Activated CD8-positive, alpha-beta memory T cell treated with anti-CD3 and anti-CD28 coated beads for 36 hours (primary cell): ENCODE data around the gene PTBP3. TPM values are rescaled to one million over a fixed set of nuclear protein-coding genes. Genes with fewer than 3 reads are reported as not detected.
"Not testable (repeated sequence)": the region's sequence is repeated elsewhere in the genome, so short reads cannot be mapped to it uniquely, and the experiment has no call there.

ENCODE experiments used
- CTCF ChIA-PET: fragments of 350-600 bp; sonication (Branson Sonifier 250); formaldehyde crosslinking; loops from one replicate; lab custom pipeline; 2021; ENCODE audit warnings: antibody characterized with exemption; lab: Charles Lee
- POLR2A ChIA-PET: fragments of 350-600 bp; sonication (Branson Sonifier 250); formaldehyde crosslinking; loops from one replicate; lab custom pipeline; 2021; ENCODE audit warnings: antibody characterized with exemption; lab: Charles Lee
- total RNA-seq, 2 experiments: library from RNA; stranded (reverse); gene quantifications; one replicate each; pipeline ENCODE4 v1.2.3, GENCODE V29; 2021

The PTBP3 gene
- total RNA-seq, 2 experiments from 2014 or later, result 118 to 119 TPM

GRCh38 chr9:112193572-112194288 lies 139.7 kb downstream of the PTBP3 start:
- CTCF ChIA-PET, result no interaction called here
- POLR2A ChIA-PET, result no interaction called here

GRCh38 chr9:112190320-112190719 lies 143.1 kb downstream of the PTBP3 start:
- POLR2A ChIA-PET, result not testable (repeated sequence)

GRCh38 chr9:112188884-112189283 lies 144.5 kb downstream of the PTBP3 start:
- ChIA-PET POLR2A (no interaction called here), CTCF (interaction anchor here (0.7 to 1.2 kb wide), 2 partner anchors 8 to 25 kb away, joined by 3 to 4 read pairs; no protein-coding TSS in a partner anchor)

More at GRCh38 chr9:112190320-112190719, 143.1 kb downstream of the PTBP3 start:
- CTCF ChIA-PET, result not testable (repeated sequence)

- ChIA-PET CTCF (interaction anchor here (1.2 kb wide), 1 partner anchor 174 kb away, joined by 3 read pairs; no protein-coding TSS in a partner anchor), POLR2A (no interaction called here)
Measured at GRCh38 chr9:112187404-112187803, 146.0 kb downstream of the PTBP3 start.

GRCh38 chr9:112186695-112187094 lies 146.7 kb downstream of the PTBP3 start:
- ChIA-PET POLR2A (no interaction called here), CTCF (no interaction called here)

- ChIA-PET POLR2A (no interaction called here), CTCF (no interaction called here)
Measured at GRCh38 chr9:112184946-112185345, 148.5 kb downstream of the PTBP3 start.

- ChIA-PET CTCF (no interaction called here), POLR2A (no interaction called here)
Measured at GRCh38 chr9:112184221-112184620, 149.2 kb downstream of the PTBP3 start.

- ChIA-PET CTCF (interaction anchor here (0.6 to 1.3 kb wide), 2 partner anchors 36 to 1097 kb away, joined by 3 read pairs; no protein-coding TSS in a partner anchor), POLR2A (no interaction called here)
Measured at GRCh38 chr9:112180387-112180881, 153.0 kb downstream of the PTBP3 start.

- CTCF ChIA-PET, result interaction anchor here (0.6 to 1.3 kb wide), 2 partner anchors 37 to 1097 kb away, joined by 3 read pairs; no protein-coding TSS in a partner anchor
- POLR2A ChIA-PET, result no interaction called here
Measured at GRCh38 chr9:112179816-112180215, 153.6 kb downstream of the PTBP3 start.

GRCh38 chr9:112176524-112176923 lies 156.9 kb downstream of the PTBP3 start:
- CTCF ChIA-PET, result interaction anchor here (0.6 kb wide), 1 partner anchor 212 kb away, joined by 3 read pairs; no protein-coding TSS in a partner anchor
- POLR2A ChIA-PET, result interaction anchor here (0.7 kb wide), 1 partner anchor 1090 kb away, joined by 3 read pairs; no protein-coding TSS in a partner anchor

GRCh38 chr9:112175796-112176315 lies 157.6 kb downstream of the PTBP3 start:
- ChIA-PET POLR2A (interaction anchor here (0.7 kb wide), 1 partner anchor 1091 kb away, joined by 3 read pairs; no protein-coding TSS in a partner anchor), CTCF (no interaction called here)

- ChIA-PET POLR2A (interaction anchor here (1.5 kb wide), 1 partner anchor 204 kb away, joined by 11 read pairs; the partner anchor contains the start of gene HSDL2), CTCF (no interaction called here)
Measured at GRCh38 chr9:112174965-112175795, 158.2 kb downstream of the PTBP3 start, which contains the start of gene SUSD1. TSS of gene SUSD1 (minus strand) at chr9:112175297. CDS start at chr9:112175235, 62 bp downstream.

- CTCF ChIA-PET, result interaction anchor here (1.2 kb wide), 1 partner anchor 132 kb away, joined by 3 read pairs; no protein-coding TSS in a partner anchor
- POLR2A ChIA-PET, result interaction anchor here (1.5 kb wide), 1 partner anchor 205 kb away, joined by 11 read pairs; the partner anchor contains the start of gene HSDL2
Measured at GRCh38 chr9:112174222-112174964, 159.0 kb downstream of the PTBP3 start.

- ChIA-PET CTCF (interaction anchor here (1.2 kb wide), 1 partner anchor 133 kb away, joined by 3 read pairs; no protein-coding TSS in a partner anchor), POLR2A (interaction anchor here (1.5 kb wide), 1 partner anchor 206 kb away, joined by 11 read pairs; the partner anchor contains the start of gene HSDL2)
Measured at GRCh38 chr9:112173489-112174221, 159.8 kb downstream of the PTBP3 start.

- CTCF ChIA-PET, result interaction anchor here (1.1 kb wide), 1 partner anchor 157 kb away, joined by 3 read pairs; no protein-coding TSS in a partner anchor
- POLR2A ChIA-PET, result no interaction called here
Measured at GRCh38 chr9:112170968-112171367, 162.5 kb downstream of the PTBP3 start.

GRCh38 chr9:112170235-112170634 lies 163.2 kb downstream of the PTBP3 start:
- ChIA-PET CTCF (interaction anchor here (0.7 to 1.1 kb wide), 2 partner anchors 157 to 351 kb away, joined by 3 read pairs; no protein-coding TSS in a partner anchor), POLR2A (no interaction called here)

- ChIA-PET CTCF (no interaction called here), POLR2A (no interaction called here)
Measured at GRCh38 chr9:112169368-112169767, 164.1 kb downstream of the PTBP3 start.
